Gastrocnemius medialis (tissue), 4 donors: ENCODE data around the gene RSAD1. TPM values are rescaled to one million over a fixed set of nuclear protein-coding genes. Genes with fewer than 3 reads are reported as not detected.

ENCODE experiments used
- ATAC-seq, 2 donors: fragments of 150-250 bp; one replicate each; pipeline ENCODE4 v1.9.1; 2016
- DNase-seq, 2 donors: peaks; one replicate each; pipeline ENCODE4 v3.0.0-alpha.2; 2019
- H3K27ac ChIP-seq, 4 donors: fragments of 200-600 bp; sonication (generic); 1 replicate in 1 of 4; 2 replicates in 3 of 4; pipeline ENCODE4 v1.5.1; 2016 to 2018; ENCODE audit warnings: mild to moderate bottlenecking in 2 of 4, moderate library complexity in 1 of 4
- H3K27me3 ChIP-seq, 3 donors: fragments of 200-600 bp; sonication (generic) in 2 of 3; 1 replicate in 1 of 3; 2 replicates in 2 of 3; pipeline versions ENCODE4 v1.5.1 to v1.6.0; 2016 to 2019; ENCODE audit warnings: mild to moderate bottlenecking in 1 of 3, moderate library complexity in 1 of 3
- H3K36me3 ChIP-seq, 2 donors: fragments of 200-600 bp; sonication (generic) in 1 of 2; one replicate each; pipeline ENCODE4 v1.5.1; 2017 to 2018
- H3K4me1 ChIP-seq, 2 donors: fragments of 200-600 bp; sonication (generic) in 1 of 2; one replicate each; pipeline ENCODE4 v1.5.1; 2016 to 2017; ENCODE audit warnings: mild to moderate bottlenecking in 2 of 2
- H3K4me3 ChIP-seq, 4 donors: fragments of 200-600 bp; sonication (generic) in 3 of 4; 1 replicate in 1 of 4; 2 replicates in 3 of 4; pipeline ENCODE4 v1.5.1; 2016 to 2019; ENCODE audit warnings: mild to moderate bottlenecking in 2 of 4
- H3K9me3 ChIP-seq, 3 donors: fragments of 200-600 bp; sonication (generic) in 2 of 3; 1 replicate in 1 of 3; 2 replicates in 2 of 3; pipeline ENCODE4 v1.5.1; 2016 to 2019
- POLR2A ChIP-seq, 2 donors: fragments of 450-650 bp; IDR thresholded peaks; one replicate each; pipeline ENCODE4 v1.6.1; 2017; ENCODE audit warnings: antibody characterized with exemption in 2 of 2, mild to moderate bottlenecking in 2 of 2, moderate library complexity in 2 of 2
- in situ Hi-C, 4 donors: fragments of 200-750 bp; cut with MboI; loops; one replicate each; pipeline versions ENCODE4 v1.15.0 to v1.8.0; 2017; ENCODE audit warnings: low sequenced_read_pairs in 4 of 4
- intact Hi-C: fragments of 100-400 bp; cut with DNase I; formaldehyde crosslinking; loops from one replicate; pipeline ENCODE4 v1.15.1; 2023; ENCODE audit warnings: low total_unique reads
- total RNA-seq, 4 donors: library from RNA; depleted of rRNA; stranded (reverse); fragments of >200 nt; gene quantifications; one replicate each; pipeline versions ENCODE4 v1.1.0 to v1.2.3, GENCODE V29; 2016
- TF ChIP-seq, protein P1 (sequence below), 5 experiments: fragments of 450-650 bp in 3 of 5; fragments of 200-600 bp in 2 of 5; sonication (generic) in 2 of 5; IDR thresholded peaks in 4 of 5; conservative IDR thresholded peaks in 1 of 5; 1 replicate in 4 of 5; 2 replicates in 1 of 5; pipeline ENCODE4 v1.5.1; 2016 to 2019; ENCODE audit warnings: antibody characterized with exemption in 5 of 5, mild to moderate bottlenecking in 3 of 5, moderate library complexity in 3 of 5

The RSAD1 gene
- total RNA-seq, 4 donors from 2014 or later = 27.1 to 67.4 (median 52.7) TPM

DNA sequence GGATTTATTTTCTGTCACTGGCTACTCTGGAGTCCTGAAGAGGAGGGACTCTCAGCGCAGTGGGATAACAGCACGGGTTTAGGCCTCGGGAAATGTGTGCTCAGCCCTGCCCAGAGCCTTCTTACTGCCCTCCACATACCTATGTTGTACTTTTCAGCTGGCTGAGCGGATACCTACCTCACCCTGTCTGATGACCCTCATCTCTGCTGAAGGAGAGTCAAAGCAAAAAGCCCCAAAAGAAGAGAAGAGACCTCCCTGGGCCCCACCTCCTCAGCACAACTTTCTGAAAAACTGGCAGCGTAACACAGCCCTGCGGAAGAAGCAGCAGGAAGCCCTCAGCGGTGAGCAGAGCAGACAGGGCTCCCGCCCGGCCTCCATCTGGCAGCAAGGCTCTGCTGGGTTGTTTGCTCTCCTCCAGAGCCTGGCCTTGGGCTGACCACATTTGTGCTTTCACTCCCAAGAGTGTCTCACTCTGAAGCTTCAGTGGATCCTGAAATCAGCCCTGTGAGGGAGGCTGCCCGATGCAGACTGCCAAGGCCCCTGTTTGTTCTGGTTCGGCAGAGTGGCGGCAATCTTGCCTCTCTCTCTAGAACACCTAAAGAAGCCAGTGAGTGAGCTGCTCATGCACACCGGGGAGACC lies 39.8 kb downstream of the RSAD1 start:
- H3K36me3 ChIP-seq = no peaks in the 10 kb centered on the region
- peaks cover 0 to 11% of the 10 kb centered on the region in 2 donors for H3K4me1 ChIP-seq
- TF ChIP-seq, protein P1, sequence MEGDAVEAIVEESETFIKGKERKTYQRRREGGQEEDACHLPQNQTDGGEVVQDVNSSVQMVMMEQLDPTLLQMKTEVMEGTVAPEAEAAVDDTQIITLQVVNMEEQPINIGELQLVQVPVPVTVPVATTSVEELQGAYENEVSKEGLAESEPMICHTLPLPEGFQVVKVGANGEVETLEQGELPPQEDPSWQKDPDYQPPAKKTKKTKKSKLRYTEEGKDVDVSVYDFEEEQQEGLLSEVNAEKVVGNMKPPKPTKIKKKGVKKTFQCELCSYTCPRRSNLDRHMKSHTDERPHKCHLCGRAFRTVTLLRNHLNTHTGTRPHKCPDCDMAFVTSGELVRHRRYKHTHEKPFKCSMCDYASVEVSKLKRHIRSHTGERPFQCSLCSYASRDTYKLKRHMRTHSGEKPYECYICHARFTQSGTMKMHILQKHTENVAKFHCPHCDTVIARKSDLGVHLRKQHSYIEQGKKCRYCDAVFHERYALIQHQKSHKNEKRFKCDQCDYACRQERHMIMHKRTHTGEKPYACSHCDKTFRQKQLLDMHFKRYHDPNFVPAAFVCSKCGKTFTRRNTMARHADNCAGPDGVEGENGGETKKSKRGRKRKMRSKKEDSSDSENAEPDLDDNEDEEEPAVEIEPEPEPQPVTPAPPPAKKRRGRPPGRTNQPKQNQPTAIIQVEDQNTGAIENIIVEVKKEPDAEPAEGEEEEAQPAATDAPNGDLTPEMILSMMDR (IDR thresholded peaks at IDR 0.05 in 4 of 5, conservative IDR thresholded peaks at IDR 0.05 in 1 of 5) = no peak
- no peak for TF ChIP-seq POLR2A (IDR thresholded peaks at IDR 0.05)
- H3K9me3 ChIP-seq = no peaks in the 10 kb centered on the region
- H3K27ac ChIP-seq = no peak overlapping the region
- no peak for ATAC-seq
- intact Hi-C loops (no loop called here), in situ Hi-C loops (no loop called here)
- H3K4me3 ChIP-seq = no peak overlapping the region
- H3K27me3 ChIP-seq = no peaks in the 10 kb centered on the region
- DNase-seq = no peak

DNA sequence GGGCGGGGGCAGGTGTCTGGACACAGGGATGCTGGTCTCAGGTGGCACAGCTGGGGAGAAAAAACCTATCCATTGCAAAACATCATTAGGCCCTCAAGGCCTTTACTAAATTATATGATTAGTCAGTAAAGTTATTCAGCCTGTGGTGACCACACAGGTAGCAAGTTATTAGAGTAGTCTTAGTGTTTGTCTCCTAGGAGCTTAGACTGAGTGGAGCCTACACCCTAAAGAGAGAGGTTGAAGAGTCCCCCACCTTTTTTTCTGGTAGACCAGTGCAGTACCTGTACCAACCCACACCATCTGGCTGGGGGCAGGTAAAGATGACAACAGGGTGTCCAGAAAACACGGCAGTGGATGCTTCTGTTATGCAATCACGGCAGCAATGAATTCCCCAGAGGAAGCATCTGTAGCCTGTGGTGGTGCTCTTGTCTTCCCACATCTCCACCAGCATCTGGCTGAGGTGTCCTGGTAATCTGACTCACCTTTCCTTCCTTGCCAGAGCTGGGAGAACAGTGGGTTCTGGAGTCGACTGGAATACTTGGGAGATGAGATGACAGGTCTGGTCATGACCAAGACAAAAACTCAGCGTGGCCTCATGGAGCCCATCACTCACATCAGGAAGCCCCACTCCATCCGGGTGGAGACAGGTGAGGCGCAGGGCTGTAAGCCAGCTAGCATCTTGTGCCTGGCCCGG lies 40.6 kb downstream of the RSAD1 start:
- TF ChIP-seq, protein P1 (IDR thresholded peaks at IDR 0.05 in 4 of 5, conservative IDR thresholded peaks at IDR 0.05 in 1 of 5) = no peak
- no peak for ATAC-seq
- no peak for DNase-seq
- Histone ChIP-seq H3K9me3 (no peaks in the 10 kb centered on the region), H3K27ac (no peak overlapping the region), H3K27me3 (no peaks in the 10 kb centered on the region), H3K4me1 (peaks cover 0 to 11% of the 10 kb centered on the region in 2 donors), H3K4me3 (no peak overlapping the region), H3K36me3 (no peaks in the 10 kb centered on the region)
- intact Hi-C loops (no loop called here), in situ Hi-C loops (no loop called here)

DNA sequence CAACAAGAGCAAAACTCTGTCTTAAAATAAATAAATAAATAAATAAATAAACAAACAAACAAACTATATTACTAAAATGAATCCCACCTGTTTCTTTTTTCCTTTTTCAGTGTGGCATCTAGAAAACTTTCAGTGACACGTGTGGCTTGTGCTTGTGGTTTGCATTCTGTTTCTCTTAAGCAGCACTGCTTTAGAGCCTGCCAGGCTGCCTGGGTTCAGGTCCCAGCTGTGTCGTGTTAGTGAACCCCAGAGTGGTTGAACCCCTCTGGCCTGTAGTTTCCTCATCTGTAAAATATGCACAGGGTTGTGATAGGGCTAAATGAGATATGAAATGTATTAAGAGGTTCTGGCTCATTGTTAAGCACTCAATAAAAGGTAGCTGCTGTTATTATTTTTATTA lies 41.8 kb downstream of the RSAD1 start:
- DNase-seq = no peak

DNA sequence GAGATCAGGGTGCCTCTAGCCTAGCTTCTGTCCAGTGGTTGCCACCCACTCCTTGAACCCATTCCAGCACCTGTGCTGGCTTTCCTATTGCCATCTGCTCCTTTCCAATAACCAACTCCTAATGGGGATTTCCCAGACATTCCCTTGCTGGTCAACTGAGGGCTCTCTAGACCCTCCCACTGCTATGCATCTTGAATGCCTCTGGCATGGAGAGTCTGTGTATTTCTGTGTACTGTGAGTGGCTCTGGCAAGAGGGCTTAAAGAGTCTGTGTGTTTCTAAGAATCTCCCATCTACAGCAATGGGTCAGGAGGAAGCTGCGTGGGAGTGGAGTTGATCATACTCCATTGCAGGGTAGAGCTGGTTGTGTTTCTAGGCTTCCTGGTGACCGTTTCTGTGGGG lies 42.9 kb downstream of the RSAD1 start:
- TF ChIP-seq, protein P1 (IDR thresholded peaks at IDR 0.05 in 4 of 5, conservative IDR thresholded peaks at IDR 0.05 in 1 of 5) = no peak
- TF ChIP-seq POLR2A (IDR thresholded peaks at IDR 0.05) = no peak
- DNase-seq (no peak), ATAC-seq (no peak)
- H3K36me3 ChIP-seq = no peaks in the 10 kb centered on the region
- in situ Hi-C loops = no loop called here
- no peaks in the 10 kb centered on the region for H3K27me3 ChIP-seq
- intact Hi-C loops = no loop called here
- no peaks in the 10 kb centered on the region for H3K4me1 ChIP-seq
- H3K9me3 ChIP-seq = no peaks in the 10 kb centered on the region
- no peak overlapping the region for H3K4me3 ChIP-seq
- H3K27ac ChIP-seq = no peak overlapping the region

More for the DNA sequence above, 41.8 kb downstream of the RSAD1 start:
- intact Hi-C loops = no loop called here
- Histone ChIP-seq H3K9me3 (no peaks in the 10 kb centered on the region), H3K27ac (no peak overlapping the region), H3K27me3 (no peaks in the 10 kb centered on the region), H3K4me1 (peaks cover 0 to 4% of the 10 kb centered on the region in 2 donors), H3K4me3 (no peak overlapping the region), H3K36me3 (no peaks in the 10 kb centered on the region)
- no peak for ATAC-seq
- in situ Hi-C loops = no loop called here
- no peak for TF ChIP-seq POLR2A (IDR thresholded peaks at IDR 0.05)
- TF ChIP-seq, protein P1 (IDR thresholded peaks at IDR 0.05 in 4 of 5, conservative IDR thresholded peaks at IDR 0.05 in 1 of 5) = no peak
